ENCODE data around the gene HSPBAP1.
"Not testable (repeated sequence)": the region's sequence is repeated elsewhere in the genome, so short reads cannot be mapped to it uniquely, and the experiment has no call there.

HSPBAP1 gene

GRCh38 chr3:122732682-122733525, 60.7 kb downstream of the HSPBAP1 start:
- DNase-seq: not testable (repeated sequence)

GRCh38 chr3:122730240-122730639, 63.4 kb downstream of the HSPBAP1 start:
- DNase-seq: no peak

- no peak for DNase-seq
Observed at GRCh38 chr3:122728756-122729514, 64.7 kb downstream of the HSPBAP1 start.

GRCh38 chr3:122728186-122728585, 65.4 kb downstream of the HSPBAP1 start:
- DNase-seq: no peak

- DNase-seq: no peak
Observed at GRCh38 chr3:122727766-122728165, 65.9 kb downstream of the HSPBAP1 start.

GRCh38 chr3:122727294-122727693, 66.3 kb downstream of the HSPBAP1 start:
- DNase-seq: no peak

- DNase-seq: no peak
Observed at GRCh38 chr3:122725106-122725505, 68.5 kb downstream of the HSPBAP1 start.

GRCh38 chr3:122719273-122719921, 74.2 kb downstream of the HSPBAP1 start:
- no peak for DNase-seq

GRCh38 chr3:122716667-122717066, 77.0 kb downstream of the HSPBAP1 start:
- DNase-seq: no peak

GRCh38 chr3:122714273-122714672, 79.4 kb downstream of the HSPBAP1 start:
- DNase-seq: no peak

- DNase-seq: not testable (repeated sequence)
Observed at GRCh38 chr3:122710616-122711251, 82.9 kb downstream of the HSPBAP1 start.

GRCh38 chr3:122705379-122705778, 88.3 kb downstream of the HSPBAP1 start:
- DNase-seq: no peak

GRCh38 chr3:122700193-122700592, 93.4 kb downstream of the HSPBAP1 start:
- DNase-seq: no peak

GRCh38 chr3:122697952-122698620, 95.5 kb downstream of the HSPBAP1 start:
- no peak for DNase-seq

- no peak for DNase-seq
Observed at GRCh38 chr3:122695927-122696561, 97.6 kb downstream of the HSPBAP1 start.

- DNase-seq: no peak
Observed at GRCh38 chr3:122694966-122695365, 98.7 kb downstream of the HSPBAP1 start.

- no peak for DNase-seq
Observed at GRCh38 chr3:122692674-122693073, 101.0 kb downstream of the HSPBAP1 start.

- peak; percentile 69 for DNase-seq
Observed at GRCh38 chr3:122691195-122691594, 102.4 kb downstream of the HSPBAP1 start.

- DNase-seq: no peak
Observed at GRCh38 chr3:122690096-122690495, 103.5 kb downstream of the HSPBAP1 start.
